GM21717 (cell line): ENCODE results near the gene KRTAP1-3.
"Not testable (repeated sequence)": the region's sequence is repeated elsewhere in the genome, so short reads cannot be mapped to it uniquely, and the experiment has no call there.

Experiments used
- ATAC-seq: cut with Tn5 transposase; IDR thresholded peaks from one replicate; pipeline ENCODE4 v1.9.1; 2021; ENCODE audit warnings: mild to moderate bottlenecking, moderate library complexity; ENCODE audit not compliant: unreplicated experiment

The KRTAP1-3 gene, protein sequence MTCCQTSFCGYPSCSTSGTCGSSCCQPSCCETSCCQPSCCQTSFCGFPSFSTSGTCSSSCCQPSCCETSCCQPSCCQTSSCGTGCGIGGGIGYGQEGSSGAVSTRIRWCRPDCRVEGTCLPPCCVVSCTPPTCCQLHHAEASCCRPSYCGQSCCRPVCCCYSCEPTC

DNA sequence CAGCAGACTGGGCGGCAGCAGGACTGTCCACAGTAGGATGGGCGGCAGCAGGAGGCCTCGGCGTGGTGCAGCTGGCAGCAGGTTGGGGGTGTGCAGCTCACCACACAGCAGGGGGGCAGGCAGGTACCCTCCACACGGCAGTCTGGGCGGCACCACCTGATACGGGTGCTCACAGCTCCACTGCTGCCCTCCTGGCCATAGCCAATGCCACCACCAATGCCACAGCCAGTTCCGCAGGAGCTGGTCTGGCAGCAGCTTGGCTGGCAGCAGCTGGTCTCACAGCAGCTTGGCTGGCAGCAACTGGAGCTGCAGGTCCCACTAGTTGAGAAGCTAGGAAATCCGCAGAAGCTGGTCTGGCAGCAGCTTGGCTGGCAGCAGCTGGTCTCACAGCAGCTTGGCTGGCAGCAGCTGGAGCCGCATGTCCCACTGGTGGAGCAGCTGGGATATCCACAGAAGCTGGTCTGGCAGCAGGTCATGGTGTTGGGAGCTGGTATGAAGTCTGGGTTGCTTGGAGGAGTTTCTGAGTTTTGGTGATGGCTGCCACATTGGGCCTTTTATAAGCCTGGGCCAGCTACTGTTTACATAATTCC is at the start of gene KRTAP1-3:
Gene KRTAP1-3 (minus strand): TSS at position 529 of the 590 bp plus-strand sequence. CDS start 53 bp downstream, at position 476.
- ATAC-seq: not testable (repeated sequence)

DNA sequence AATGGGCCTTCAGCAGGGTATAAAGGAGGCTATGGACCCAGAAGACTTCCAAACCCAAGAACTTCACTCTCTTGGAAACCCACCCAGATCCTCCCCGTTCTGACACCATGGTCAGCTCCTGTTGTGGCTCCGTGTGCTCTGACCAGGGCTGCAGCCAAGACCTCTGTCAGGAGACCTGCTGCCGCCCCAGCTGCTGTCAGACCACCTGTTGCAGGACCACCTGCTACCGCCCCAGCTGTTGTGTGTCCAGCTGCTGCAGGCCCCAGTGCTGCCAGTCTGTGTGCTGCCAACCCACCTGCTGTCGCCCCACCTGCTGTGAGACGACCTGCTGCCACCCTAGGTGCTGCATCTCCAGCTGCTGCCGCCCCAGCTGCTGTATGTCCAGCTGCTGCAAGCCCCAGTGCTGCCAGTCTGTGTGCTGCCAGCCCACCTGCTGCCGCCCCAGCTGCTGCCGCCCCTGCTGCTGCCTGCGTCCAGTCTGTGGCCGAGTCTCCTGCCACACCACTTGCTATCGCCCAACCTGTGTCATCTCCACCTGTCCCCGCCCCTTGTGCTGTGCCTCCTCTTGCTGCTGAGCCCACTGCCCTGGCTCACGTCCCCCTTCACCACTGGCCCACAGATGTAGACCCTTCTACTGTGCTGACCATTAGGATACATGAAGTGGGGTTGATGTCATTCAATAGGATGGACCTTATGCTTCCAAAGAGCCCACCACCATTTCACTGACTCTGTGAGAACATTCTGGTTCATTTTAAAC is 49.6 kb upstream of the KRTAP1-3 start, which contains the start of gene KRTAP4-7:
Gene KRTAP4-7 (plus strand): TSS at position 51 of the 757 bp plus-strand sequence. CDS start 57 bp downstream, at position 108.
- not testable (repeated sequence) for ATAC-seq

DNA sequence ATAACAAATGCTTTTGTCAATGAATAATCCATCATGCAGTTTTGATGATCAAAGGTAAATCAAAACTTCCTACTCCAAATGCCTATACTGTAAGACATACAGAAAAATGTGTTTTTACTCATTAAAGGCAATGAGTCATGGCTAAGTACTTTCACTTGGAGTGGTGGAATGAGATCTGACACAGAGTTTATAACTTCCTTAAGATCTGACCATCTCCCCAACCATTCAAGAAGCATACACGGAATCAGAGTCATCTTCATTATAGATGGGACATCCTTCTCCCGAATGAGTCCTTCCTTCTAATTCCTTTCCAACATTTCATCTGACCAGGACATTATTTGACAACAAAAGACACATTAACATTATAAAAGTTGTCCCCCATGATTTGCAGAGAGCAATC is 48.8 kb upstream of the KRTAP1-3 start:
- ATAC-seq: not testable (repeated sequence)

DNA sequence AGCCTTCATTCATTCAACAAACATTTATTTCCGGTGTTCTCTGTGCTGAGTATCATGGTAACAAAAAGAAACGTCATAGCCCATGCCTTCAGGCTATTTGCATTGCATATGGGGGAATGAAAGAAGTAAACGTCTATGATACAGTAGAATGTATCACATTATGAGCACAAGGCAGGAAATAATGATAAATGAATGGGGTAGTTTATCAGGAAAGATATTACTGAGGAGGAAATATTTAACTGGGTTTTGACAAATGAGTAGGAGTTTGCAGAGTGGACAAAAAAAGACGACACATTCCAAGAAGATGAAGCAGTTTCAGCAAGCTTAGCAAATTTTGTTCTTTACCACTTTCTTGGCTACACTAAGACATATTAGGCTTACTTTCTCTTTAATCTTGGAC is 48.0 kb upstream of the KRTAP1-3 start:
- ATAC-seq: no peak

DNA sequence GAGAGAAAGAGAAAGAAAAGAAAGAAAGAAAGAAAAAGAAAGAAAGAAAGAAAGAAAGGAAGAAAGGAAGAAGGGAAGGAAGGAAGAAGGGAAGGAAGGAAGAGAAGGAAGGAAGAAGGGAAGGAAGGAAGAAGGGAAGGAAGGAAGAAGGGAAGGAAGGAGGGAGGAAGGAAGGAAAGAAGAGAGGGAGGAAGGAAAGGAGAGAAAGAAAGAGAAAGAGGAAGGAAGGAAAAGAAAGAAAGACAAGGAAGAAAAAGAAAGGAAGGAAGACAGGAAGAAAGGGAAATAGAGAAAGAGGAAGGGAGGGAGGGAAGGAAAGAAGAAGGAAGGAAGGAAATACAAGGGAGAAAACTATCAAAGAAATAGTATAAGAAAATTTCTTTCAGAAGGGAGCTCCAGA is 42.1 kb upstream of the KRTAP1-3 start:
- no peak for ATAC-seq

DNA sequence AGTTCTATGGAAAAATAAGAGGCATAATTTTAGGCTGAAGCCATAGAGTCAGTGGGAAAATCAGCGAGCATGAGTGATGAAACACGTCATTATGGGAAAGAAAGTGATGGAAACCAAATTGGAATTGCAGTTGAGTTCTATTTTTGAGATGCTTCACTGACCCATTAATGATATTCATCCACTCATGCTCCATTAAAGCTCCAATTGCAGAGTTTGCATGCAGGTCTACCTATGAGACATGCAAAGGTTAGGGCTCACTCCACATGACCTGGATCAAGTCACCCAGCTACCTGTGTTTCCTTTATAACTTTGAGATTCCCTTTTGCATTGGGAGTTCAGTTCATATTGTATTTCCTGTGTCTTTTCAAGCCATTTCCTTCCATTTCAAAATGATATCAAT is 39.0 kb upstream of the KRTAP1-3 start:
- ATAC-seq: no peak

DNA sequence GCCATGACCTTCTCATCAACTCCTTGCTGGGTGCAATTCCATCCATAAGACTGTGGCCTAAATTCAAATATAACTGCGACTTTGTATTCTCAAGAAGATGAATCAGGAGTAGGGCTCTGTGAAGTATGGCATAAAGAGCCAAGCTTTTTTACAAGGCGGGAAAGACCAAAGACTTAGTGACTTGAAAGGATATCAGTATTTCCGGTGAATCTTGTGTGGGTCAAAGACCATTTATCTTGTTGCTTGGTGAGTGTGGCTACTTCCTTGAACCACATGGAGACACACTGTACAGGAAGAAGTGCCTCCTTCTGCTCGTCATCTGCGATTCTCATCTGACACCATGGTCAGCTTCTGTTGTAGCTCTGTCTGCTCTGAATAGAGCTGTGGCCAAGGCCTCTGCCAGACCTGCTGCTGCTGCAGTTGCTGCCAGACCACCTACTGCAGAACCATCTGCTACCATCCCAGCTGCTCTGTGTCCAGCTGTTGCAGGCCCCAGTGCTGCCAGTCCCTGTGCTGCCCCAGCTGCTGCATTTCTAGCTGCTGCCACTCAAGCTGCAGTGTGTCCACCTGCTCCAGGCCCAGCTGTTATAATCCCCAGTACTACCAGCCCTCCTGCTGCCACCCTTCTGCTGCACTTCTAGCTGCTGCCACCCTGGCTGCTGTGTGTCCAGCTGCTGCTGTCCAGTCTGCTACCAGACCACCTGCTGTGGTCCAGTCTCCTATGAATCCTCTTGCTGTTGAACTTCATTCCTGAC is 37.1 kb upstream of the KRTAP1-3 start:
- ATAC-seq: no peak

DNA sequence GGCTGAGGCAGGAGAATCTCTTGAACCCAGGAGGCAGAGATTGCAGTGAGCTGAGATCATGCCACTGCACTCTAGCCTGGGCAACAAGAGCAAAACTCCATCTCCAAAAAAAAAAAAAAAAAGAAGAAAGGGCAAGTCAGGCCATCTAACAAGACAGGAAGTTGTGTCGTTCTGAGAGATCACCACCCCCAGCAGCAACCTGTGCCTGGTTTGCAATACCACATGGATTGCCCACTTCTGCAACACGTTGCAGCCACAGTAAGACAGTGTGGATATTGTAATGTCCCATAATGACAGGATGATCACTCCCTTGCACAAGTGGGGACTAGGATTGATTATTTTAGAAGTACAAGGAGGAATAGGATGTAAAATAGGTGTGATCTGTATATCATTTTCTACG is 34.4 kb upstream of the KRTAP1-3 start:
- no peak for ATAC-seq

DNA sequence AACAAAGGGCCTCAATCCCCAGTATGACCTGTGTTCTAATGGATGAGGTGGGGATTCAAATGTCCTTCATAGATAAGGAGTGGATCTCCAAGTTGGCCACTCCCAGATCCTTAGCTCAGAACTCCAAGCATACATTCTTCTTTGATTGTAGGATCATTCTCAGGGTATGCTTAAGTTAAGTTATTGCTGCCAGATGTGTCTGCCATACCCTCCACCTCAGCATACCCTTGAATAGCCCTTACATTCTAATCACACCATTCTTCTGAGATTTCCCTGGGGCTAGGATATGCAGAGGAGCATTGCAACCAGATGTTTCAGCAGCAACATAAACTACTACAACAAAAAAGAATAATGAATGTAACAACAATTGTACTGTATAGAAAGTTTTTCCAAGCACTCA is 32.6 kb upstream of the KRTAP1-3 start:
- no peak for ATAC-seq

DNA sequence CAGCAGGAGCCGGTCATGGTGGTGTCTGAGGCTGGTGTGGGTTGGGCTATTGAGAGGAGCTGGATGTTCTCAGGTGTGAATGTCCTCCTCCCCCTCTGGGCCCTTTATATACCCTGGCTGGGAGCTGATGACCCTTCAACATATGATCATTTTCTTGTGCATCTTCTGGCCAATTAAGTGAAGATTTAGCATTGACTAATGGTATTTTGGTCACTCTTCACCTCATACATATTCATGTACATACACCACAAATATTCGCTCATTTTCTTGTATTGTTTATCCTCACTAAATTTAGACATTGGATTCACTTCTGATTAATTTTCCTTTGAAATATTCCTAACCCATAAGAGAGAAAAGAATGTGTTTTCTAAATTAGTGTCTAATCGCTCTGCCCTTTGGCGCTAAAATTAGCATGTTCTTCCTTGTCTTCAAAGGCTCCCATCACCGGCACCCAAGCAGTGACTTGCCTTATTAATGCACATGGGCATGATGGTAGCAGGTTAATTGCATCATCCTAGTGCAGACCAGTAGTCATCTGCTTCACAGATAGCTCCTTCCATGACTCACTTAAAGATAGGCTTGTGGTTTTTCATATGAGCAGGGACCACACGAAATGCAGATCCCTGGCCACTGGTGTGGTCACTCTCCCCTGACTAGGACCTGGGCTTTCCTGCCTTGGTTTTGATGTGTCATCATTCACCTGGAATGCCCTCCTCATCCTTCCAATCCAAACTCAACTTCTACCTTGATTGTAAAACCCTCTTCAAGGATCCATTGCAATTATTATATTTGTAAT is 31.4 kb upstream of the KRTAP1-3 start, which contains the start of gene KRTAP2-4:
Gene KRTAP2-4 (minus strand): TSS at position 51 of the 796 bp plus-strand sequence. CDS start 34 bp downstream, at position 17.
- ATAC-seq: no peak

DNA sequence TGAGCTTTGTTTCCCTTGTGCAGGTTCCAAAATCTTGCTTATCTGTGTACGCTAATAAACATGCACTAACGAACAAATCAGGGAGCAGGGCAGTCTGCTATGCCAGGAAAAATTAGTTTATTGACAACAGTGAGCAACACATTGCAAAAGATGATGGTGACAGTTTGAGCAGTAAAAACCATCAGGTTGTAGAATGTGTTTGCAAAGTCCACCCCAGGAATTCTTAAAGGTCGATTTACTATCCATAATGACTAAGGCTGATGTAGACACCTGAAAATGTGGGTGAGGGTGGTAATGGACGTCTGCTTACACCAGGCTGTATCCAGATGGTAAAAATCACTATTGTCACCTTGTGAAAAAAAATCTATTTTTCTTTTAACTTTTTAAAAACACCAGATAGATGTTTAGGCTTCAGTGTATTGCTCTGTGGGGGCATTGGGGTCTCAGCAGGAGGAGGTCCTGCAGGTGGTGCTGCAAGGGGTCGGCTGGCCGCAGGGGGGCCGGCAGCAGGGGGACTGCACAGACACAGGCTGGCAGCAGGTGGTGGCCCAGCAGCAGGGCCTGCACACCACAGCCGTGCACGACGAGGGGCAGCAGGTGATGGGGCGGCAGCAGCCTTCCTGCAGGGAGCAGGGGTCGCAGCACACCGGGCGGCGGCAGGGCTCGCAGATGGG is 30.5 kb upstream of the KRTAP1-3 start:
- not testable (repeated sequence) for ATAC-seq

DNA sequence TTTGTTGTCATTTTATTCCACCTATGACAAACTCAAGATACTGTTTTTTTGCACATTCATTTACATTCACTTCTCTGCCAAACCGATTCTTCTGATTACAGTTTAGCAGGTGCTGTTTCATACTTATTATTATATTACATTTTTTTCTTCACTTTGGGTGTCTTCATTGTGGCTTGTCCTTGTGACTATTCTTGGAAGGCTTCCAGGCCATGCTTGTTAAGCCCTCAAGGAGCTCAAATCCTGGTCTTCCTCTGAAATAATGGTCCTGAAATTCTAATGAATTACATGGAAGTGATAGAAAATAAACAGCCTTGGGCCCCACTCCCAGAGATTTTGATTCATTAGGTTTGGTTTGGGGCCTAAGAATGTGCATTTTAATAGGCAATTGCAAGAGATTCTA is 29.6 kb upstream of the KRTAP1-3 start:
- ATAC-seq: no peak

DNA sequence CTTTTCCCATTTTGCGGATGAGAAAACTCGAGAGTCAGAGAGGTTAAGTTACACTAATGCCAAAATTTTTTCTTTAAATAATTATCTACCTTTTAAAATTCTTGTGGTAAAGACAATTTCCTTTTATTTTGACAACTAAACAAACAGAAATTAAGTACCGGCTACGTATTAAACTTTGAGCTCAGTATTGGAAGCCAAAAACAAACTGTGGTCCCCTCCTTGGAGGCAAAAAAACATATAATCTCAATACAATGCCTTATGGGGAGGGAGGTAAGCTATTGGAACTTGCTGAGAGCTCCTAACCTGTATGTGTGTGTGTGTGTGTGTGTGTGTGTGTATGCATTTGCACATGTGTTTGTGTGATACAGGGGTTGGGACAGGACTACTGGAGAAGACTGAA is 28.8 kb upstream of the KRTAP1-3 start:
- no peak for ATAC-seq

DNA sequence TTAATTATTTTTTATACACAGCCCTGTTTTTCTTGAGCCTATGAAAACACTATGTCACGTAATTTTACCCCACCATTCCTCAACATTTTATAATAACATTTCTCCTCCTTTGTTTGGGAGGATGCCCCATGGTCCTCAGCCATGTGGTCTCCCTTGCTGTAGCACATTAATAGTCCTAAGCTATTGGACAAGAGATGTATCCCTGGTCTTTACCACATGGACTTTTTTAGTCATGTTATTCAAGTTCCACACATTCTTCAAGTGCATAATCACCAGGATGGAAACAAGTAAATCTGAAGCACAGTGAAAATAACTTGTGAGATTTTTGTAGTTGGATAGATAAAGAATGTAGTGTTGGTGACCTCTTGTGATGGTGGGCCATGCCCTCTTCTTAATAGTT is 27.3 kb upstream of the KRTAP1-3 start:
- ATAC-seq: no peak

DNA sequence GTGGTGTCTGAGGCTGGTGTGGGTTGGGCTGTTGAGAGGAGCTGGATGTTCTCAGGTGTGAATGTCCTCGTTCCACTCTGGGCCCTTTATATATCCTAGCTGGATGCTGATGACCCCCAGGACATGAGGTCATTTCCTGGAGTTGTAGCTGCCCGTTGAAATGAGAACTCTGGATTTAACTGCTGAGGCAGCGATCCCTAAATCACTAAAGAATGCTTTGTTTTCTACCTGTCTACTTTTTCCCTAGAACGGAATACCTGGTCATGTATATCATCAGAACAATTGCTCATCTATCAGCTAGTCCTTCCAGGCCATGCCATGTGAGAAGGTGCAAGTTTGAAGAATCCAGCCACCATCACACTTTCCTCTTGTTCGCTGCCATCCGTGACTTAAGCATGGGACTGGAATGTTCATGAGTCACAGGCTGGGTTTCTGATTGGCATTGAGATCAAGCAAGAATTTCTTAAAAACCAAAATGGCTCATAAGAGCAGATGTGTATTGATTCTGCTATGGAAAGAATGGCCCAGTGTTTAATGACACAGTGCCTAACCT is 25.5 kb upstream of the KRTAP1-3 start, which contains the start of gene KRTAP2-3:
Gene KRTAP2-3 (minus strand): TSS at position 63 of the 553 bp plus-strand sequence. CDS start 64 bp downstream, outside the sequence.
- no peak for ATAC-seq

DNA sequence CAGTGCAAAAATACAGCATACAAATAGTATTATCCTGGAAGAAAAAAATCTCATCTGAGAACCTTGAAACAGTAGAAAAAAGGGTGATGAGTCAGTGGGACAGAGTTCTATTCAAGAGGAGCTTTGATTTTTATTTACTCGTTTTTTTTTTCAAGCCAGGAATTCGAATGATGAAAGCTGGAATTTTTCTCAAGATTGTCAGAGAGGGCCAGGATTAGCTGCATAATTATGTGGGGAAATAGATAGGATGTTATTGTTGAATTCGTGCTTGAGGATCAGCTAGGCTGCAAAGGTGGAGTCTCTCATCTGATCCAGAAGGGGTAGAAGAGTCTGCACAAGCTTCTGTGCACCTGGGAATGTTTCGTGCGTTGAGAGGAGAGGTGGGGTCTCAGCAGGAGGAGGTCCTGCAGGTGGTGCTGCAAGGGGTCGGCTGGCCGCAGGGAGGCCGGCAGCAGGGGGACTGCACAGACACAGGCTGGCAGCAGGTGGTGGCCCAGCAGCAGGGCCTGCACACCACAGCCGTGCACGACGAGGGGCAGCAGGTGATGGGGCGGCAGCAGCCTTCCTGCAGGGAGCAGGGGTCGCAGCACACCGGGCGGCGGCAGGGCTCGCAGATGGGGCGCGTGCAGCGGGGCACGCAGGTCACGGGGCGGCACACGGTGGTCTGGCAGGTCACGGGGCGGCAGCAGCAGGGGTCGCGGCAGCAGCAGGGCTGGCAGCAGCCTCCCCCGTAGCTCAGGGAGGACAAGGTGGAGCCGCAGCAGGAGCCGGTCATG is 24.8 kb upstream of the KRTAP1-3 start:
- ATAC-seq: not testable (repeated sequence)

DNA sequence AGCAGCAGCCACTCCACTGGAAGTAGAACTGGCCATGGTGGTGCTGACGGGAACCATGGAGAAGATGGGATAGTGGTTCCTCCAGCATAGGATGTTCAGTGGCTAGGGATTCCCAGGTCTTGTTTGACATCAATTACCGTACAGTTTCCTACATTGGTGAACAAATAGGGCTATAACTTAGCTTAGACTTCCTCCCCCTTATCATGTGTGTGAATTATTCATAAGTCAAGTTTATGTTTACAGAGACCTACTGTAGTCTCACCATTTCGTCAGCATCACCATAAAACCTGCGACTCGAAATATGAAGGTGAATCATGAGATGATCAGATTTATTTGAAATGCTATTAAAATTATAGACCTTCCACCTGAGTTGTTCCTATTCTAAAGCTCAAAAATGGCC is 24.1 kb upstream of the KRTAP1-3 start:
- ATAC-seq: no peak

DNA sequence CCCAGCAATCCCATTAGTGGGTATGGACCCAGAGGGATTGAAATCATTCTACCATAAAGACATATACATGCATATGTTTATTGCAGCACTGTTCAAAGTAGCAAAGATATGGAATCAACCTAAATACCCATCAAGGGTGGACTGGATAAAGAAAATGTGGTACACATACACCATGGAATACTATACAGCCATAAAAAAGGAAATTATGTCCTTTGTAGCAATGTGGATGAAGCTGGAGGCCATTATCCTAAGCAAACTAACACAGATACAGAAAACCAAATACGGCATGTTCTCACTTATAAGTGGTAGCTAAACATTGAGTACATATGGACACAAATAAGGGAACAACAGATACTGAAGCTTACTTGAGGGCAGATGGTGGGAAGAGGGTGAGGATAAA is 22.9 kb upstream of the KRTAP1-3 start:
- ATAC-seq: no peak

DNA sequence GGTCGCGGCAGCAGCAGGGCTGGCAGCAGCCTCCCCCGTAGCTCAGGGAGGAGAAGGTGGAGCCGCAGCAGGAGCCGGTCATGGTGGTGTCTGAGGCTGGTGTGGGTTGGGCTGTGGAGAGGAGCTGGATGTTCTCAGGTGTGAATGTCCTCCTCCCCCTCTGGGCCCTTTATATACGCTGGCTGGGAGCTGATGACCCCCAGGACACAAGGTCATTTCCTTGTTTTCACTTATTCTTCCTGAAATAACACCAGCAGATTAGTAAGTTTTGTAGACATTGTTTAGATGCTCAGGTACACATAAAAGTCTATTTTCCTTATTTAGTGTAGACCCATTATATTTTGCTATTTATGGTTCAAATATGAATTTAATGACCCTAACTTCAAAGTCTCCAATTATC is 20.5 kb upstream of the KRTAP1-3 start, which contains the start of gene KRTAP2-2:
Gene KRTAP2-2 (minus strand): TSS at position 101 of the 400 bp plus-strand sequence. CDS start 19 bp downstream, at position 82.
- ATAC-seq: not testable (repeated sequence)
